NK-92 treated with Interleukin-12 subunit alpha and Interleukin-12 subunit beta, amount 100 ng/mL, for 24 hours (cell line): Measurements from ENCODE around the gene KASH5.
A peak's percentile ranks its signal among the peaks of the same experiment; 100 is the strongest.
"Not testable (repeated sequence)": the region's sequence is repeated elsewhere in the genome, so short reads cannot be mapped to it uniquely, and the experiment has no call there.

Source experiments
- DNase-seq: peaks from one replicate; lab custom pipeline; 2025; lab: John Stamatoyannopoulos, UW

The KASH5 gene

GRCh38 chr19:49362048-49362928 is 25.8 kb upstream of the KASH5 start, which contains the start of gene TEAD2:
TSS of gene TEAD2 (minus strand) at chr19:49362416. CDS start at chr19:49360075, 2,341 bp downstream.
- no peak for DNase-seq

GRCh38 chr19:49362929-49363267 is 25.2 kb upstream of the KASH5 start:
- no peak for DNase-seq

GRCh38 chr19:49363268-49364082 is 24.6 kb upstream of the KASH5 start, which contains the start of gene DKKL1:
TSS of gene DKKL1 (plus strand) at chr19:49363877. CDS start at chr19:49363999, 122 bp downstream.
- DNase-seq = no peak

- DNase-seq = no peak
Measured at GRCh38 chr19:49364083-49364737, 23.8 kb upstream of the KASH5 start.

GRCh38 chr19:49366110-49366509 is 21.9 kb upstream of the KASH5 start:
- no peak for DNase-seq

GRCh38 chr19:49368711-49369358 is 19.2 kb upstream of the KASH5 start:
- DNase-seq = no peak

GRCh38 chr19:49371184-49371583 is 16.9 kb upstream of the KASH5 start:
- DNase-seq = no peak

- not testable (repeated sequence) for DNase-seq
Measured at GRCh38 chr19:49373174-49373573, 14.9 kb upstream of the KASH5 start.

- DNase-seq = no peak
Measured at GRCh38 chr19:49374665-49375434, 13.2 kb upstream of the KASH5 start.

- no peak for DNase-seq
Measured at GRCh38 chr19:49378512-49378911, 9.5 kb upstream of the KASH5 start.

GRCh38 chr19:49380391-49380790 is 7.7 kb upstream of the KASH5 start:
- no peak for DNase-seq

GRCh38 chr19:49382639-49383038 is 5.4 kb upstream of the KASH5 start:
- DNase-seq = no peak

GRCh38 chr19:49383599-49383998 is 4.5 kb upstream of the KASH5 start:
- no peak for DNase-seq

GRCh38 chr19:49389406-49389805 is 1.4 kb downstream of the KASH5 start:
- no peak for DNase-seq

GRCh38 chr19:49390131-49390928 is 2.3 kb downstream of the KASH5 start:
- no peak for DNase-seq

- no peak for DNase-seq
Measured at GRCh38 chr19:49390929-49391359, 2.9 kb downstream of the KASH5 start.

- DNase-seq = peak; percentile 61
Measured at GRCh38 chr19:49391581-49392399, 3.7 kb downstream of the KASH5 start.

- no peak for DNase-seq
Measured at GRCh38 chr19:49393881-49394280, 5.8 kb downstream of the KASH5 start.
